HepG2 (cell line): ENCODE results near the gene DPF1. TPM values are rescaled to one million over a fixed set of nuclear protein-coding genes. Genes with fewer than 3 reads are reported as not detected.
A peak's percentile ranks its signal among the peaks of the same experiment; 100 is the strongest.

Source experiments
- ATAC-seq: fragments of 200-7000 bp; cut with Tn5 transposase; 3 replicates; pipeline ENCODE4 v1.9.1; 2020; ENCODE audit warnings: mild to moderate bottlenecking, moderate library complexity
- BruUV-seq: library from RNA; stranded (reverse); fragments of 400-500 nt; replicated peaks from 2 replicates; lab custom pipeline; 2021; lab: Mats Ljungman, UMichigan
- CTCF ChIA-PET: fragments of 300-600 bp; formaldehyde crosslinking; extraction: SDS; loops from one replicate; lab custom pipeline; 2021; ENCODE audit warnings: low total read pairs, inconsistent platforms, low intra/inter-chr PET ratio; lab: Yijun Ruan, JAX
- POLR2A ChIA-PET: fragments of 350-600 bp; sonication (Branson Sonifier 250); formaldehyde crosslinking; loops from one replicate; lab custom pipeline; 2020; ENCODE audit warnings: antibody characterized with exemption, inconsistent platforms; lab: Yijun Ruan, JAX
- DNase-seq: peaks from one replicate; pipeline ENCODE4 v3.0.0-alpha.2; 2015; ENCODE audit warnings: low spot score
- FAIRE-seq: peaks from 3 replicates; lab custom pipeline; 2011; peaks lifted over from hg19 to GRCh38; lab: Jason Lieb, UNC
- H2AFZ ChIP-seq: one replicate; pipeline ENCODE4 v1.6.1; 2011; ENCODE audit warnings: low read length, inconsistent platforms
- H3K27ac ChIP-seq: fragments of 300-600 bp; 3 replicates; pipeline ENCODE4 v1.8.0; 2011; ENCODE audit warnings: mixed run types, mild to moderate bottlenecking, mixed read lengths, low read length, inconsistent platforms; ENCODE audit not compliant: insufficient read depth; ENCODE audit errors: extremely low read length
- H3K27me3 ChIP-seq, 2 experiments: fragments of 200-600 bp in 1 of 2; 2 replicates in 1 of 2; 3 replicates in 1 of 2; pipeline versions ENCODE4 v1.6.0 to v1.8.0; 2011; ENCODE audit warnings: low read length in 2 of 2, mild to moderate bottlenecking in 2 of 2, moderate library complexity in 2 of 2, inconsistent platforms in 1 of 2; ENCODE audit not compliant: insufficient read depth in 2 of 2, control insufficient read depth in 1 of 2
- H3K36me3 ChIP-seq, 2 experiments: fragments of 200-600 bp in 1 of 2; replicated peaks in 1 of 2; 2 replicates in 1 of 2; 3 replicates in 1 of 2; pipeline versions ENCODE4 v1.5.1 to v1.8.0; 2011; ENCODE audit warnings: low read length in 2 of 2, inconsistent platforms in 1 of 2; ENCODE audit not compliant: insufficient read depth in 2 of 2, control insufficient read depth in 1 of 2
- H3K4me1 ChIP-seq: 2 replicates; pipeline ENCODE4 v1.5.1; 2012; ENCODE audit warnings: low read length, inconsistent platforms; ENCODE audit not compliant: insufficient read depth
- H3K4me2 ChIP-seq: 2 replicates; pipeline ENCODE4 v1.6.0; 2011; ENCODE audit warnings: low read depth, low read length, inconsistent platforms
- H3K4me3 ChIP-seq, 3 experiments: fragments of 200-600 bp in 1 of 3; sonication (generic), shearing (Covaris generic) in 1 of 3; replicated peaks in 1 of 3; 2 replicates each; pipeline ENCODE4 v1.5.1; 2011 to 2016; ENCODE audit warnings: low read length in 3 of 3, inconsistent platforms in 2 of 3, low read depth in 2 of 3, mild to moderate bottlenecking in 2 of 3, control low read depth in 1 of 3, mixed read lengths in 1 of 3; ENCODE audit not compliant: insufficient read depth in 1 of 3
- H3K79me2 ChIP-seq: one replicate; pipeline ENCODE4 v1.6.1; 2011; ENCODE audit warnings: low read length, inconsistent platforms; ENCODE audit not compliant: insufficient read depth
- H3K9ac ChIP-seq: 2 replicates; pipeline ENCODE4 v1.6.0; 2011; ENCODE audit warnings: mild to moderate bottlenecking, low read depth, low read length, inconsistent platforms; ENCODE audit not compliant: insufficient read depth
- H3K9me3 ChIP-seq: 2 replicates; pipeline ENCODE4 v1.5.1; 2012; ENCODE audit warnings: mild to moderate bottlenecking, low read length
- H4K20me1 ChIP-seq: 2 replicates; pipeline ENCODE4 v1.6.0; 2011; ENCODE audit warnings: inconsistent platforms, mild to moderate bottlenecking, low read length, moderate library complexity; ENCODE audit not compliant: insufficient read depth
- CBX2 ChIP-seq, 2 experiments: fragments of 200-600 bp in 1 of 2; sonication (generic); formaldehyde crosslinking in 1 of 2; IDR thresholded peaks; 2 replicates each; pipeline versions ENCODE4 v1.7.0 to v1.8.1; 2018 to 2022; ENCODE audit warnings: low read depth in 2 of 2, low read length in 1 of 2, mild to moderate bottlenecking in 1 of 2, missing genetic modification reagents in 1 of 2
- HNF4A ChIP-seq: sonication (generic); formaldehyde crosslinking; IDR thresholded peaks from 2 replicates; pipeline ENCODE4 v1.4.0; 2020; ENCODE audit warnings: missing genetic modification reagents
- JDP2 ChIP-seq: sonication (generic); formaldehyde crosslinking; IDR thresholded peaks from 2 replicates; pipeline ENCODE4 v1.8.1; 2022; ENCODE audit warnings: missing genetic modification reagents, borderline replicate concordance
- MED8 ChIP-seq: sonication (generic); formaldehyde crosslinking; IDR thresholded peaks from 2 replicates; pipeline ENCODE4 v1.8.1; 2023; ENCODE audit warnings: mild to moderate bottlenecking, missing genetic modification reagents; ENCODE audit not compliant: insufficient replicate concordance
- SOX13 ChIP-seq, 3 experiments: fragments of 450-650 bp in 1 of 3; sonication (generic) in 1 of 3; formaldehyde crosslinking in 1 of 3; IDR thresholded peaks in 2 of 3; conservative IDR thresholded peaks in 1 of 3; 2 replicates each; pipeline versions ENCODE4 v1.5.0 to v1.6.1; 2016 to 2020; ENCODE audit warnings: antibody characterized with exemption in 1 of 3, mild to moderate bottlenecking in 1 of 3, missing compliant biosample characterization in 1 of 3, missing genetic modification reagents in 1 of 3, moderate library complexity in 1 of 3
- TFDP2 ChIP-seq: sonication (generic); formaldehyde crosslinking; IDR thresholded peaks from 2 replicates; pipeline ENCODE4 v1.4.0; 2020; ENCODE audit warnings: missing genetic modification reagents
- ZNF446 ChIP-seq: sonication (generic); formaldehyde crosslinking; IDR thresholded peaks from 2 replicates; pipeline ENCODE4 v1.5.0; 2020; ENCODE audit warnings: mild to moderate bottlenecking, missing genetic modification reagents
- ZNF687 ChIP-seq: sonication (generic); formaldehyde crosslinking; IDR thresholded peaks from 2 replicates; pipeline ENCODE4 v1.5.1; 2020; ENCODE audit warnings: mild to moderate bottlenecking, missing genetic modification reagents, moderate library complexity
- ZNF850 ChIP-seq: sonication (generic); formaldehyde crosslinking; conservative IDR thresholded peaks from 2 replicates; pipeline ENCODE4 v1.9.0; 2021; ENCODE audit warnings: mild to moderate bottlenecking, missing genetic modification reagents
- WGBS: methylation state at CpG from one replicate; pipeline ENCODE4 v1.1.6; 2017; ENCODE audit warnings: low lambda C conversion rate; 5-methylcytosine and 5-hydroxymethylcytosine counted together
- in situ Hi-C: cut with HindIII; loops from 2 replicates; pipeline ENCODE4 v1.10.0; 2017; ENCODE audit warnings: low pct_unique_long_range_greater_than_20kb; ENCODE audit not compliant: extremely low pct_ligation_motif_present
- intact Hi-C: fragments of 100-400 bp; cut with micrococcal nuclease; formaldehyde crosslinking; loops from one replicate; pipeline ENCODE4 v1.10.0; 2022; ENCODE audit not compliant: unreplicated experiment
- polyA plus RNA-seq, 8 experiments: library from polyadenylated mRNA; depleted of rRNA in 3 of 8; stranded (reverse) in 7 of 8; unstranded in 1 of 8; fragments of >200 nt; fragmentation: Illumina TruSeq in 4 of 8; extraction: Trizol in 4 of 8; gene quantifications; 2 replicates each; pipeline versions ENCODE4 v1.2.1 to v1.2.3, GENCODE V29; 2011 to 2016; ENCODE audit warnings: low read depth in 4 of 8, missing spikeins in 1 of 8, mixed read lengths in 1 of 8; ENCODE audit not compliant: insufficient read depth in 1 of 8
- total RNA-seq, 5 experiments: library from RNA; depleted of rRNA; stranded (reverse); fragments of >200 nt; fragmentation: Illumina TruSeq; extraction: Trizol; gene quantifications; 2 replicates each; pipeline ENCODE4 v1.2.3, GENCODE V29; 2016; ENCODE audit warnings: low read depth in 1 of 5
- TF ChIP-seq, protein P1 (sequence below): sonication (generic); formaldehyde crosslinking; conservative IDR thresholded peaks from 2 replicates; pipeline ENCODE4 v1.4.0; 2020; ENCODE audit warnings: missing genetic modification reagents

DPF1 gene
- total and polyA plus RNA-seq, 2 of the 13 experiments (the other 11 are each of a cell fraction or from before 2014, with no cell fraction given) = 1.0 to 3.2 TPM

DNA sequence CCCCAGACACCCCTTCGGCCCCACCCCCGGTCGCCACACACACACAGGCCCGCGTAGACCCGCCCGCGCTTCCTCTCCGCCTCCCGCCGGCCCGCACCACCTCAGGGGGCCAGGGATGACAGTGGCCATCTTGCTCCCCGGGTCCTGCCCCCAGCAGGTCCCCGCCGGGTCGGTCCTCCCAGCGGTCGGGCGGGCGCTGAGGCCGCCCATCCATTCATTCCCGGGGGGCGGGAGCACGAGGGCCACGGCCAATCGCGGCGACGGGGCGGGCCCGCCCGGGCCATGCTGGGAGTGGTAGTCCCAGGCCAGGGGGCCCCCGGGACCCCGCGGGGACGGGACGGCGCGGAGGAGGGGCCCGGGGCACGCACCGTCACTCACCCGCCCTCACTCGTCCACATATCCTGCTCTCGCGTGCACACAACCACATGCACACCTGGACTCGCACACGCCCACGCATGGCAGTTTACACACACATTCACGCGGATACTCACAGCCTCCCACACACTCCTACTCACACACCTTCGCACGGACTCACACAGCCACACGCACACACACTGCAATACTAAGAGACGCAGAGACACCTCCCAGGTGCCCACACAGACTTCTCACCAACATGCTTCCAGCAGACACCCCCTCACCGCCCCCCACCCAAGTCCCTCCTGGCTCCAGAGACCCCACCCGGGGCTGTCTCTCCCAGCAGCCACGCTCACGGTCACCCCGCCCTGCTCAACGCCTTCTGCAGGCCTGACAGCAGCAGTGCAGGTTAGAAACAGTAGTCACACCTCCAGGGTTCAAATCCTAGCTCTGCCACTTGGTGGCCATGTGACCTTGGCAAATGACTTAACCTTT is at the start of gene DPF1 (continued):
- TF ChIP-seq ZNF687 (CRISPR knock-in tag) (peak; percentile 73), MED8 (CRISPR knock-in tag) (no peak)
- TF ChIP-seq, protein P1, sequence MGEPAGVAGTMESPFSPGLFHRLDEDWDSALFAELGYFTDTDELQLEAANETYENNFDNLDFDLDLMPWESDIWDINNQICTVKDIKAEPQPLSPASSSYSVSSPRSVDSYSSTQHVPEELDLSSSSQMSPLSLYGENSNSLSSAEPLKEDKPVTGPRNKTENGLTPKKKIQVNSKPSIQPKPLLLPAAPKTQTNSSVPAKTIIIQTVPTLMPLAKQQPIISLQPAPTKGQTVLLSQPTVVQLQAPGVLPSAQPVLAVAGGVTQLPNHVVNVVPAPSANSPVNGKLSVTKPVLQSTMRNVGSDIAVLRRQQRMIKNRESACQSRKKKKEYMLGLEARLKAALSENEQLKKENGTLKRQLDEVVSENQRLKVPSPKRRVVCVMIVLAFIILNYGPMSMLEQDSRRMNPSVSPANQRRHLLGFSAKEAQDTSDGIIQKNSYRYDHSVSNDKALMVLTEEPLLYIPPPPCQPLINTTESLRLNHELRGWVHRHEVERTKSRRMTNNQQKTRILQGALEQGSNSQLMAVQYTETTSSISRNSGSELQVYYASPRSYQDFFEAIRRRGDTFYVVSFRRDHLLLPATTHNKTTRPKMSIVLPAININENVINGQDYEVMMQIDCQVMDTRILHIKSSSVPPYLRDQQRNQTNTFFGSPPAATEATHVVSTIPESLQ = no peak

- TF ChIP-seq TFDP2 (CRISPR knock-in tag) (no peak), CBX2 (IDR thresholded peaks at IDR 0.05; ENCODE audit: low read depth, low read length) (no peak), CBX2 (CRISPR knock-in tag; IDR thresholded peaks at IDR 0.05; ENCODE audit: low read depth) (no peak), ZNF446 (CRISPR knock-in tag) (no peak), ZNF850 (CRISPR knock-in tag) (no peak), JDP2 (no peak), SOX13 (IDR thresholded peaks at IDR 0.05) (no peak), SOX13 (CRISPR knock-in tag; conservative IDR thresholded peaks at IDR 0.05 in 1 of 2, IDR thresholded peaks at IDR 0.05 in 1 of 2) (peak in 1 of 2 experiments; percentile 39; a peak in 1 of 4 replicates), HNF4A (peak; percentile 43; the same call in 1 of the 2 replicates)
- Histone ChIP-seq H3K9me3 (no peaks in the 10 kb centered on the region), H3K4me1 (peaks cover 45% of the 10 kb centered on the region), H4K20me1 (no peaks in the 10 kb centered on the region), H3K79me2 (no peaks in the 10 kb centered on the region), H3K4me3 (no peak overlapping the region), H3K36me3 (no peaks in the 10 kb centered on the region), H3K27me3 (peaks cover 0 to 1% of the 10 kb centered on the region in 2 experiments; a peak in 1 of 5 replicates), H3K27ac (no peak overlapping the region), H3K4me2 (no peak overlapping the region), H2AFZ (no peak overlapping the region), H3K9ac (no peak overlapping the region)
- intact Hi-C loops (no loop called here), in situ Hi-C loops (no loop called here)
- BruUV-seq = no TSS peak
- ATAC-seq (no peak), DNase-seq (no peak), FAIRE-seq (no peak)
- POLR2A ChIA-PET = no interaction called here
- CTCF ChIA-PET = no interaction called here
- WGBS = 4% methylated on average over 2 of the region's 2 CpGs
These were observed 49.5 kb upstream of the DPF1 start for GRCh38 chr19:38273499-38273898.
